Esophagus squamous epithelium (tissue), 5 donors: Measurements from ENCODE around the gene S100PBP. TPM values are rescaled to one million over a fixed set of nuclear protein-coding genes. Genes with fewer than 3 reads are reported as not detected.

Source experiments
- DNase-seq: peaks from one replicate; lab custom pipeline; 2025; lab: John Stamatoyannopoulos, UW
- H3K27ac ChIP-seq, 4 donors: fragments of 200-600 bp; sonication (generic); one replicate each; pipeline ENCODE4 v1.5.1; 2016 to 2019; ENCODE audit warnings: mild to moderate bottlenecking in 1 of 4
- H3K27me3 ChIP-seq, 4 donors: fragments of 200-600 bp; sonication (generic); 1 replicate in 3 of 4; 2 replicates in 1 of 4; pipeline versions ENCODE4 v1.5.1 to v1.6.0; 2017 to 2021; ENCODE audit warnings: antibody characterized with exemption in 1 of 4
- H3K36me3 ChIP-seq, 3 donors: fragments of 200-600 bp; sonication (generic); one replicate each; pipeline ENCODE4 v1.5.1; 2016 to 2019
- H3K4me1 ChIP-seq, 3 donors: fragments of 200-600 bp; sonication (generic); one replicate each; pipeline ENCODE4 v1.5.1; 2017 to 2019
- H3K4me3 ChIP-seq, 4 donors: fragments of 200-600 bp; sonication (generic); 1 replicate in 3 of 4; 2 replicates in 1 of 4; pipeline ENCODE4 v1.5.1; 2016 to 2019; ENCODE audit warnings: mild to moderate bottlenecking in 2 of 4, moderate library complexity in 1 of 4
- H3K9me3 ChIP-seq, 3 donors: fragments of 200-600 bp; sonication (generic); one replicate each; pipeline ENCODE4 v1.5.1; 2016 to 2019
- POLR2A ChIP-seq, 4 donors: fragments of 450-650 bp; IDR thresholded peaks; one replicate each; pipeline ENCODE4 v1.6.1; 2017; ENCODE audit warnings: antibody characterized with exemption in 4 of 4, mild to moderate bottlenecking in 4 of 4, moderate library complexity in 3 of 4
- WGBS, 2 donors: methylation state at CpG; one replicate each; pipeline ENCODE4 v1.1.5; 2018; 5-methylcytosine and 5-hydroxymethylcytosine counted together
- intact Hi-C: fragments of 100-400 bp; cut with DNase I; formaldehyde crosslinking; loops from one replicate; pipeline ENCODE4 v1.15.0; 2022
- total RNA-seq, 4 donors: library from RNA; depleted of rRNA; stranded (reverse); fragments of >200 nt; gene quantifications; one replicate each; pipeline ENCODE4 v1.1.0, GENCODE V29; 2016
- TF ChIP-seq, protein P1 (sequence below), 6 experiments: fragments of 450-650 bp in 4 of 6; fragments of 200-600 bp in 2 of 6; sonication (generic) in 2 of 6; IDR thresholded peaks; one replicate each; pipeline ENCODE4 v1.5.1; 2016 to 2019; ENCODE audit warnings: antibody characterized with exemption in 6 of 6, mild to moderate bottlenecking in 4 of 6, moderate library complexity in 4 of 6
- donor health status: DM: yes; HTN: yes; CAD: no.

S100PBP gene
- total RNA-seq, 4 donors from 2014 or later: 6.5 to 20.0 (median 11.9) TPM

DNA sequence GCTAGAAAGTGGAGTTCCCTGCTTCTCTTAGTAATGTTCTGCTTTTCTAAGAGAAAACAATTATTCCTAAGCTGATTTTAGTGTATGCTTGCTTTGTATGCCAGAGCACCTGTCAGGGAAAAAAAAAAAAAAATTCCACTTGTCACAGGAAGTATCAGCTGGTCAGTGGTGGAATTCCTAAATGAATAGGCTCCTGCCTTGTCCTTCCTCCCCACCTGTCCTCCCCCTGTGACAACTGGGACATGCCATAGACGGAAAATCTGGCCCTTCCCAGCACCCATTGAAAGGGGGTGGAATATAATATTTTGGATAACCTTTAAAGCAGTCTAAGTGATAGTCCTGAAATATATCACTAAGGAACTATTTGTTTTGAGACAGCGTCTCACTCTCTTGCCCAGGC lies 42.5 kb downstream of the S100PBP start:
- no peak for TF ChIP-seq POLR2A (IDR thresholded peaks at IDR 0.05)
- TF ChIP-seq, protein P1, sequence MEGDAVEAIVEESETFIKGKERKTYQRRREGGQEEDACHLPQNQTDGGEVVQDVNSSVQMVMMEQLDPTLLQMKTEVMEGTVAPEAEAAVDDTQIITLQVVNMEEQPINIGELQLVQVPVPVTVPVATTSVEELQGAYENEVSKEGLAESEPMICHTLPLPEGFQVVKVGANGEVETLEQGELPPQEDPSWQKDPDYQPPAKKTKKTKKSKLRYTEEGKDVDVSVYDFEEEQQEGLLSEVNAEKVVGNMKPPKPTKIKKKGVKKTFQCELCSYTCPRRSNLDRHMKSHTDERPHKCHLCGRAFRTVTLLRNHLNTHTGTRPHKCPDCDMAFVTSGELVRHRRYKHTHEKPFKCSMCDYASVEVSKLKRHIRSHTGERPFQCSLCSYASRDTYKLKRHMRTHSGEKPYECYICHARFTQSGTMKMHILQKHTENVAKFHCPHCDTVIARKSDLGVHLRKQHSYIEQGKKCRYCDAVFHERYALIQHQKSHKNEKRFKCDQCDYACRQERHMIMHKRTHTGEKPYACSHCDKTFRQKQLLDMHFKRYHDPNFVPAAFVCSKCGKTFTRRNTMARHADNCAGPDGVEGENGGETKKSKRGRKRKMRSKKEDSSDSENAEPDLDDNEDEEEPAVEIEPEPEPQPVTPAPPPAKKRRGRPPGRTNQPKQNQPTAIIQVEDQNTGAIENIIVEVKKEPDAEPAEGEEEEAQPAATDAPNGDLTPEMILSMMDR (IDR thresholded peaks at IDR 0.05): no peak
- H3K4me3 ChIP-seq: no peak overlapping the region
- H3K36me3 ChIP-seq: peaks cover 0 to 83% (median 11%) of the 10 kb centered on the region in 3 donors
- intact Hi-C loops: no loop called here
- no peaks in the 10 kb centered on the region for H3K9me3 ChIP-seq
- H3K27me3 ChIP-seq: no peaks in the 10 kb centered on the region
- WGBS, 2 donors: 74 to 96% methylated on average over 2 of the region's 2 CpGs
- H3K4me1 ChIP-seq: peaks cover 0 to 13% (median 5%) of the 10 kb centered on the region in 3 donors
- no peak overlapping the region for H3K27ac ChIP-seq
- DNase-seq: no peak

DNA sequence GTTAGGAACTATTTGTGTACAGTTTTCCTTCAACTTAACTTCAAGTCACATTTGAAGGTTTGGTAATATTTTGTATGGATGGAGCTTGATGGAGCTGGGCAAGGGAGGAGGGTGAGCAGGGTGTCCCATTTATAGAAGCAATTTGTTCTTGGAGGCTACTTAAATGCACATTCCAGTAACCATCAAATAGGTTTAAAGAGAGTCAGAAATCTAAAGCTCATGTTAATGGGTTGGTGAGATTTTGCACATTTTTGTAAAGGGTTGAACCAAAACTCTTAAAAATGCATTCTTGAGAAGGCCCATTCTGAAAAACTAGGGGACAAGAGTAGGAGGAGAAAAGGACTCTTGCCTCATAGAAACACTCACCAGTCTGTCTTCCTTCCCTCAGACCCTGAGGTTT lies 43.1 kb downstream of the S100PBP start:
- no peak for TF ChIP-seq POLR2A (IDR thresholded peaks at IDR 0.05)
- TF ChIP-seq, protein P1 (IDR thresholded peaks at IDR 0.05): no peak
- intact Hi-C loops: no loop called here
- Histone ChIP-seq H3K9me3 (no peaks in the 10 kb centered on the region), H3K36me3 (peaks cover 0 to 79% (median 11%) of the 10 kb centered on the region in 3 donors), H3K4me1 (peaks cover 0 to 18% (median 7%) of the 10 kb centered on the region in 3 donors), H3K27ac (no peak overlapping the region), H3K27me3 (no peaks in the 10 kb centered on the region), H3K4me3 (no peak overlapping the region)
- DNase-seq: no peak

DNA sequence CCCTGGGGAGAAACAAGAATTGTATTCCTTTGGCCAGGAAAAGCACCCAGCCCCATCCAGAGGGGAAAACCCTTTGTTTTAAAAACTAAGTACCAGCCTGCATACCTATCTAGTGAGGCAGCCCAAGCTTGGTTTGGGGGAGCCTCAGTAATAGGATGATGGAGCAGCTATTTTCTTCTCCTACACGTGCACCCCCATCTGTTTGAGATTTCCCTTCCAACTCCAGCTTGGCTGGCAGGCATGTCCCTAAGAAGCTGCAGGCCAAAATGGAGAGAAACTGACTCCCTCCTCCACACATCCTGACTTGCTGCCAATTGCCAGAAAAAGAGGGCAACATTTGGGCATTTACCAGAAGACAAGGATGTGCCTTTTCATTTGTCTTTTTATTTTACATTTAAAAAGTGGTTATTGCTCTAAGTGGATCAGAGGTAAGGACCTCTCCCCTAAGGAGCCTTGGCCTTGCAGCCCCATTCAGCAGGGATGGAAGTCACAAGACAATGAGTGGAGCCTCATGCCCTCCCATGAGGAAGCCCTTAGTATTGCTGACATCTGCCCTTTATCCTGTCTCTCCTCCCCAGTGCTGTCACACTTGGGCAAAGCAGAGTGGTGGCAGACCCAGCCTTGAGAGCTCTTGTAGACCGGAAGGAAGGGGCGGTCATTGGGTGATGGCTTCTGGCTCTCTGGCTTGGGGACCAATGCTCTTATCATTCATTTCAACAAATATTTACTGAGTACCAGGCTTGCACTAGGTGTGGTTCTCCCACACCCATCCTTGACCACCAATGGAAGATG lies 44.6 kb downstream of the S100PBP start:
- WGBS, 2 donors: 29 to 88% methylated on average over 1 to 3 of the region's 3 CpGs
- DNase-seq: no peak
- intact Hi-C loops: no loop called here

DNA sequence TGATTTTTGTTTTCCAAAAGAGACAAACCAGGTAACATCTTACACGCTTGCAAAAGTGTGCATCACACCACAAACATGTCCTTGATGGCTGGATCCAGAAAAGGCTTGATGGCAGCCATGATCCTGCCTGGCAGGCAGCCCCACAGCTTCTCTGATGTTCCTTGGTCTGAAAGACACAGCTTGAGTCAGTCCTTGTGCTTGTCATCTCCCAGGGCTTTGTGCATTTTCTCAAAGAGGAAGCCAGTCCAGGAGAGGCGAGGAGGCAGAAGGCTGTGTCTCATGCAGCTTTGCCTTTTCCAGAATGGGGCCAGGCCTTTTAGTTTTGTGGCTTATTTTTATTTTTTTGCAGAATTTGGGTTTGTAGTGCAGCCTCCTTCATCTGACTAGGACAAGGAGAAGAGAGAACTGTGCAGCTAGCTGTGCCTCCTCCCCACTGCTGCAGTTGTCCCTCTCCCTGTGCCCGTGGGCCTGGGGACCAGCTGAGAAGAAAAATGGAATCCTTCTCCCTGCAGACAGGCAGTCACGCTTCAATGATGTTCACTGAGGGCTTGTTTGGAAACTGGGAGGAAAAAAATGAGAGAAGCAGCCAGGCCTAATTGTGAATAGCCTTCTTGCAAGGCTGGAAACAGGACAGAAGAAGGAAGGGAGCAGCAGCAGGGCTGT lies 45.9 kb downstream of the S100PBP start:
- no peak for DNase-seq
- intact Hi-C loops: no loop called here
- Histone ChIP-seq H3K4me1 (peaks cover 0 to 19% (median 8%) of the 10 kb centered on the region in 3 donors), H3K9me3 (no peaks in the 10 kb centered on the region), H3K4me3 (no peak overlapping the region), H3K27ac (no peak overlapping the region), H3K27me3 (no peaks in the 10 kb centered on the region), H3K36me3 (peaks cover 0 to 56% (median 0%) of the 10 kb centered on the region in 3 donors)
- 80 to 87% methylated on average over 2 to 3 of the region's 4 CpGs for WGBS, 2 donors
- TF ChIP-seq POLR2A (IDR thresholded peaks at IDR 0.05): no peak
- TF ChIP-seq, protein P1 (IDR thresholded peaks at IDR 0.05): no peak

More for the DNA sequence above, 44.6 kb downstream of the S100PBP start:
- H3K9me3 ChIP-seq: no peaks in the 10 kb centered on the region
- H3K27ac ChIP-seq: no peak overlapping the region
- no peak overlapping the region for H3K4me3 ChIP-seq
- H3K4me1 ChIP-seq: peaks cover 0 to 19% (median 8%) of the 10 kb centered on the region in 3 donors
- H3K36me3 ChIP-seq: peaks cover 0 to 63% (median 0%) of the 10 kb centered on the region in 3 donors
- TF ChIP-seq POLR2A (IDR thresholded peaks at IDR 0.05): no peak
- TF ChIP-seq, protein P1 (IDR thresholded peaks at IDR 0.05): no peak
- H3K27me3 ChIP-seq: no peaks in the 10 kb centered on the region

DNA sequence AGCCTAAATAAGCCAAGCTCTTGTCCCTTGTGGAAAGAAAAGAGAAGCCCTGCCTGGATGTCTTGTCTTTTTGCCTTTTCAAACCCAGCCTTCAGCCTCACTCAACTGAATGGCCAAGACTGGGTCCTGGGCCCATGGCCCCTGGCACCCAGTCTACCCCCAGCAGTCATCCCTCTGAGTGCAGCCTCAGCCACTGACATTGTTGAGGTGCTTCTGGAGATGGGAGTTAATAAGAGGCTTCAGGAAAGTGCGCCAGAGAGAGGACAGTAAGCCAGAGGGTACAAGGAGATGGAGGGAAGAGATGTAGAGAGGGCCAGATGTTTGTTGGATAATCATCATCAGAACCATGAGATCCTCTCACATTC lies 46.4 kb downstream of the S100PBP start:
- TF ChIP-seq, protein P1 (IDR thresholded peaks at IDR 0.05): no peak
- no peak for TF ChIP-seq POLR2A (IDR thresholded peaks at IDR 0.05)
- Histone ChIP-seq H3K36me3 (peaks cover 0 to 51% (median 0%) of the 10 kb centered on the region in 3 donors), H3K4me1 (peaks cover 0 to 19% (median 8%) of the 10 kb centered on the region in 3 donors), H3K27me3 (no peaks in the 10 kb centered on the region), H3K4me3 (no peak overlapping the region), H3K9me3 (no peaks in the 10 kb centered on the region), H3K27ac (no peak overlapping the region)
- no peak for DNase-seq
- WGBS, 2 donors: 78 to 100% methylated on average over 1 of the region's 1 CpG
- intact Hi-C loops: no loop called here
